Measurements from ENCODE around the gene PIP5K1C. TPM values are rescaled to one million over a fixed set of nuclear protein-coding genes. Genes with fewer than 3 reads are reported as not detected.

The PIP5K1C gene
- polyA plus RNA-seq, 1 donor from 2014 or later = 7.1 TPM

GRCh38 chr19:3657395-3657769 is 42.9 kb downstream of the PIP5K1C start:
- peaks cover 12% of the 10 kb centered on the region for H3K36me3 ChIP-seq (ENCODE audit: insufficient read depth, low read length)

DNA sequence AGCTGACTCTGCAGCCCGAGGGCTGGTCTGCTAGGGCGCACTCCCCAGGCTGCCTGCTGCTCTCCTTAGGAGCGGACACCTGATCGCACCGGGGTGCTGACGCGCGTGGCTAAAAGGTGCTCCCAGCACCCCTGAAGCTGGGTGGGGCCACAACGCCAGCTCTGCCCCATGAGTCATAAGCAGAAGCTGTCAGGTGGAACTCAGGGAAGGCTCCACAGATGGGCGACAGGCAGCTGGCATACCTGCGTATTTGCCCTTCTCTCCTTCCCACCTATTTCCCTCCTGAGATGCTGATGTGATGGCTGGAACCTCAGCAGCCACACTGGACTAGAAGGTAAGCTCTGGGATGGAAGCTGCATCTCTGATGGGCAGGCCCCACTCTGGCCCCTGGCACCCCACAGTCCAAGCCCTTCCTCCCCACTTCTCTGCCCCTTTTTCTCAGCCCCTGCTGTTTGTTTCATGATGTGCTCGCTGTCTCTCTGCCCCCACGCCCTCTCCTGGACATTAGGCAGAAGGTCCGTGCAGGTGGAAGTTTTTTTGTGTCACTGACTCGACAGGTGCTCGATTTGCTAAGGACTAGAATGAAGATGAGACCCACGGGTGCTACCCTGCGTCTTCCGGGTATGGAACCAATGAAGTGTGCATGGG is 43.4 kb downstream of the PIP5K1C start:
- Histone ChIP-seq H3K4me2 (ENCODE audit: low read length) (no peak overlapping the region), H4K20me1 (ENCODE audit: insufficient read depth) (no peaks in the 10 kb centered on the region), H3K9me3 (ENCODE audit: low read length) (no peaks in the 10 kb centered on the region), H3K36me3 (ENCODE audit: insufficient read depth, low read length) (peaks cover 12% of the 10 kb centered on the region), H2AFZ (ENCODE audit: low read depth, low read length) (no peak overlapping the region), H3K9ac (ENCODE audit: low read length) (no peak overlapping the region), H3K79me2 (replicated peaks; ENCODE audit: insufficient read depth, low read length) (no peaks in the 10 kb centered on the region), H3K27ac (ENCODE audit: low read length) (no peak overlapping the region), H3K9me2 (ENCODE audit: insufficient read depth, low read length) (no peaks in the 10 kb centered on the region), H3K4me3 (ENCODE audit: low read length) (no peak overlapping the region), H3K27me3 (ENCODE audit: insufficient read depth, low read depth, low read length) (no peaks in the 10 kb centered on the region), H3F3A (ENCODE audit: insufficient read depth, low read length, poor library complexity, severe bottlenecking) (no peaks in the 10 kb centered on the region)
- TF ChIP-seq EZH2 (IDR thresholded peaks at IDR 0.05; ENCODE audit: borderline replicate concordance, insufficient read depth, low read length, poor library complexity, severe bottlenecking) (no peak), CTCF (IDR thresholded peaks at IDR 0.05; ENCODE audit: poor library complexity, severe bottlenecking) (no peak), TAF1 (IDR thresholded peaks at IDR 0.05; ENCODE audit: low read depth) (no peak), SMC3 (conservative IDR thresholded peaks at IDR 0.05; ENCODE audit: poor library complexity) (no peak), RAD21 (conservative IDR thresholded peaks at IDR 0.05) (no peak)

More at GRCh38 chr19:3657395-3657769, 42.9 kb downstream of the PIP5K1C start:
- Histone ChIP-seq H4K20me1 (ENCODE audit: insufficient read depth) (no peaks in the 10 kb centered on the region), H3K27ac (ENCODE audit: low read length) (no peak overlapping the region), H3K9me3 (ENCODE audit: low read length) (no peaks in the 10 kb centered on the region), H3K4me3 (ENCODE audit: low read length) (no peak overlapping the region), H3F3A (ENCODE audit: insufficient read depth, low read length, poor library complexity, severe bottlenecking) (no peaks in the 10 kb centered on the region), H2AFZ (ENCODE audit: low read depth, low read length) (no peak overlapping the region), H3K9ac (ENCODE audit: low read length) (no peak overlapping the region), H3K9me2 (ENCODE audit: insufficient read depth, low read length) (no peaks in the 10 kb centered on the region), H3K27me3 (ENCODE audit: insufficient read depth, low read depth, low read length) (no peaks in the 10 kb centered on the region), H3K79me2 (replicated peaks; ENCODE audit: insufficient read depth, low read length) (no peaks in the 10 kb centered on the region), H3K4me2 (ENCODE audit: low read length) (no peak overlapping the region)
- TF ChIP-seq RAD21 (conservative IDR thresholded peaks at IDR 0.05) (no peak), POLR2AphosphoS5 (IDR thresholded peaks at IDR 0.05) (no peak), EP300 (conservative IDR thresholded peaks at IDR 0.05; ENCODE audit: poor library complexity, severe bottlenecking) (no peak), EZH2 (IDR thresholded peaks at IDR 0.05; ENCODE audit: borderline replicate concordance, insufficient read depth, low read length, poor library complexity, severe bottlenecking) (no peak), MXI1 (conservative IDR thresholded peaks at IDR 0.05; ENCODE audit: poor library complexity, severe bottlenecking) (no peak), SMC3 (conservative IDR thresholded peaks at IDR 0.05; ENCODE audit: poor library complexity) (no peak), CTCF (IDR thresholded peaks at IDR 0.05; ENCODE audit: poor library complexity, severe bottlenecking) (no peak), TAF1 (IDR thresholded peaks at IDR 0.05; ENCODE audit: low read depth) (no peak), REST (IDR thresholded peaks at IDR 0.05; ENCODE audit: borderline replicate concordance) (no peak)
